ENCODE measurements around the gene HRAS. TPM values are rescaled to one million over a fixed set of nuclear protein-coding genes. Genes with fewer than 3 reads are reported as not detected.

HRAS gene
- total RNA-seq, 2 experiments from 2014 or later: 46.0 to 48.7 TPM

GRCh38 chr11:551131-551530 lies 15.8 kb upstream of the HRAS start:
- Mint-ChIP-seq H3K36me3 (no peaks in the 10 kb centered on the region), H3K27me3 (no peaks in the 10 kb centered on the region), H3K27ac (no peak overlapping the region), H3K4me3 (no peak overlapping the region), H3K9me3 (no peaks in the 10 kb centered on the region), H3K4me1 (no peaks in the 10 kb centered on the region)
- DNase-seq: no peak

GRCh38 chr11:550746-551085 lies 15.3 kb upstream of the HRAS start:
- DNase-seq: no peak
- Mint-ChIP-seq H3K4me1 (no peaks in the 10 kb centered on the region), H3K27ac (no peak overlapping the region), H3K36me3 (no peaks in the 10 kb centered on the region), H3K27me3 (no peaks in the 10 kb centered on the region), H3K4me3 (no peak overlapping the region), H3K9me3 (no peaks in the 10 kb centered on the region)

GRCh38 chr11:550021-550745 lies 14.8 kb upstream of the HRAS start:
- Mint-ChIP-seq H3K4me1 (no peaks in the 10 kb centered on the region), H3K27ac (no peak overlapping the region), H3K36me3 (no peaks in the 10 kb centered on the region), H3K27me3 (no peaks in the 10 kb centered on the region), H3K4me3 (no peak overlapping the region), H3K9me3 (no peaks in the 10 kb centered on the region)
- DNase-seq: no peak

DNA sequence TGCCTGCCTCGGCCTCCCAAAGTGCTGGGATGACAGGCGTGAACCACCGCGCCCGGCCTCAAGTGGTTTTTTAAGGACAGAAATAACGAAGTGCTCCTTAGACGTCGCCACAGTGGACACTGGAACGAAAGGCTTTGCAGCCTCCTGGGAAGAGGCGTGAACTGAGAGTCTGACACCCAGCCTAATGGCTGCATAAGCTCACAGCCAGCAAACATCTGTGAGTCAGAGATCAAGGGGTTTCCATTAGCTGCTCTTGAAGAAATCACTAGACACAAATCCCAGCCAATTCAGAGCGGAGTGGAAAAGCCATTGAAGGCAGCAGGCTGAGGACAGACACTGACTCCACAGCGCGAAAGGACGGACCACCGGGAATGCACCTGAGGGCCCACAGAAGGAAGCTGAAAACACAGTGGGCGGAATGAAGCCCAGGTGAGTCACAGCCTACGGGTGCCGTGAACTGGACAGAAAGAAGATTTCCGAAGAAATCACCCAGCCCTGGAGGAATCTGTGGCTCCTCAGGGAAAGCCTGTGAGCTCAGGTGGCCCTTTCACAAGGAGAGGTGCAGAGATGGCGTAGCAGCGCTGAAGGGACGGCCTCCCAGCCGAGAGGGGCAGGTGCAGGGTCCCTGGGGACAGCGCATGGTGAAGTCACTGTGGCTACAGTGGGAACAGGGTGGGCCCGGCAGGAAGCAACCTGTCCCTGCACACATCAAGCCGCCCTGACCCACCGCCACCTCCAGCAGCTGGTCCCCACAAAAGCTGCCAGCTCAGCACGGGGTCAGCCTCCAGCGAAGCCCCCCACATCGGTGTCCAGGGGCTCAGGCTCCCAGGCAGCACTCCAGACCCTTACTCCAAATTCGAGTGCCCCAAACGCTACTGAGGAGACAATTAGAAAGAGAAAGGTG lies 13.6 kb upstream of the HRAS start:
- no peaks in the 10 kb centered on the region for H3K36me3 Mint-ChIP-seq
- DNase-seq: no peak
- H3K9me3 Mint-ChIP-seq: no peaks in the 10 kb centered on the region
- H3K27ac Mint-ChIP-seq: no peak overlapping the region
- no peaks in the 10 kb centered on the region for H3K27me3 Mint-ChIP-seq
- H3K4me3 Mint-ChIP-seq: no peak overlapping the region
- no peaks in the 10 kb centered on the region for H3K4me1 Mint-ChIP-seq

- H3K4me1 Mint-ChIP-seq: no peaks in the 10 kb centered on the region
- no peak overlapping the region for H3K4me3 Mint-ChIP-seq
- H3K36me3 Mint-ChIP-seq: no peaks in the 10 kb centered on the region
- no peaks in the 10 kb centered on the region for H3K27me3 Mint-ChIP-seq
- no peak for DNase-seq
- no peaks in the 10 kb centered on the region for H3K9me3 Mint-ChIP-seq
- H3K27ac Mint-ChIP-seq: no peak overlapping the region
Observed at GRCh38 chr11:545171-545570, 9.8 kb upstream of the HRAS start.

DNA sequence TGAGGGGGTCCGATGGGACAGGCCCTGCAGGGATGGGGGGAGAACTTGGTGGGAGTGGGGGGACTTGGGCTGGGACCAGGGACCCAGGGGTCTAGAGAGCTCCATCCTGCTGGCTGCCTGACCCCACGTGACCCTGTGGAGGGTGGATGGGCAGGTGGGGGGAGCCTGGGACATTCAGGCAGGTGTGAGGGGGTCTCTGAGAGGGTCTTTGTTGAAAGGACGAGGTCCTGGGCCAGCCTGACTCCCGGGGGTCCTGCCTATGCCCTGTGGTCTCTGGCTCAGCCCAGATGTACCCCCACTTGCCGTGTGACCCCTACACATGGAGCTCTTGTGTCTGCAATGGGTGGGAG lies 9.4 kb upstream of the HRAS start:
- Mint-ChIP-seq H3K4me1 (no peaks in the 10 kb centered on the region), H3K27me3 (no peaks in the 10 kb centered on the region), H3K27ac (no peak overlapping the region)

DNA sequence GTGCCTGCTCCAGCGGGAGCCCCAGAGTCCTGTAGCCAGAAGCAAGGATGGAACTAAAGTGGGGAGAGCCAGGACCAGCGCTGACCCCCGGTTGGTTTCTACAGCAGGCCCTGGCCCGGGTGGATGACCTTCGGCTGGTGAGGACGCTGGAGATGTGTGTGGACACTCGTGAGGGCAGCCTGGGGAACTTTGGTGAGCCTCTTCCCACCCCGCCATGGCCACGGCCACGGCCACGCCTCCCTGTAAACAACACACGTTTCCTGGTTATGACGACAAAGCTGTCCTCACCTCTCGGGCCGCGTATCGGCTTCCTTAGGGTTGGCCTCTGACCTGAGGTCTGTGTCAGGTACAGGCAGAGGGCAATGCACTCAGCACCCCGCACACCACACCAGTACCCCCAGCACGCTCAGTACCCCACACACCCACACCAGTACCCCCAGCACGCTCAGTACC lies 6.1 kb upstream of the HRAS start:
- Mint-ChIP-seq H3K27ac (no peak overlapping the region), H3K4me1 (peaks cover 6% of the 10 kb centered on the region), H3K27me3 (no peaks in the 10 kb centered on the region), H3K9me3 (no peaks in the 10 kb centered on the region), H3K36me3 (no peaks in the 10 kb centered on the region), H3K4me3 (no peak overlapping the region)
- DNase-seq: no peak

More for the DNA sequence above, 9.4 kb upstream of the HRAS start:
- Mint-ChIP-seq H3K36me3 (no peaks in the 10 kb centered on the region), H3K9me3 (no peaks in the 10 kb centered on the region), H3K4me3 (no peak overlapping the region)
- DNase-seq: no peak

DNA sequence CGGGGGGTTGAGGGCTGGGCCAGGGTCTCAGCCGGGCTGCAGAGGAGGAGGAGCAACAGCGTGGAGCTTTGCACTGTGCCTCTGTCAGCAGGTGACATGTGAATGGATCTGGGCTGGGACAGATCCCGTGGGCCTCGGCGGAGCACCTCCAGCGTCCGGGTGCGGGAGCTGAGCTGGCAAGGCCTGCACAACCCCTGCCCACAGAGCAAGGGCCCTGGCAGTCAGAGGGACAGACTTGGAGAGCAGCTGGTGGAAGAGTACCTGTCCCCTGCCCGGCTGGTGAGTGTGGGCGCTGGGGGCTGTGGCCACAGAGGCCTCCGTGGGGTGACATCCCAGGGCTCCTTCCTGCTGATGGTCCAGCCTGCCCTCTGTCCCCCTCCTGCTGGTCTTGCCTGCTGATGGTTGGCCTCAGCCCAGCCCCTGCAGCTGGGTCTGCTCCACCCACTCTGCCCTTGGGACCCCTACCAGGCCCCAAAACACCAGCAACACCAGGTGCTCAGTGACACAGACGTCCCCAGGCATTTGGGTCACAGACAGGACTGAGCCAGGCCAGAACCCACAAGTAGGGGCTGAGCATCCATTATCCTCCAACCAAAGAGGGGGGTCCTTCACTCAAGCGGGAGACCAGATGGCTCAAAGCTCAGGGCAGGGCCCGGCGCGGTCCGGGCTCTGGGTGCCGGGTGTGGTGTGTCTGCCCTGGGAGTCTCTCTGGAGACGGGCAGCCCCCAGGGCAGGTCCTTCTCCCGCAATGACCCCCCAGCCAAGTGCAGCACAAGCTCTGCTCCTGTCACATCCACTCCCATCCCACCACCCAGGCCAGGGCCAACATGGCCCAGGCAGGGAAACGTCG lies 5.4 kb upstream of the HRAS start:
- no peak for DNase-seq
- peaks cover 10% of the 10 kb centered on the region for H3K4me1 Mint-ChIP-seq
- H3K4me3 Mint-ChIP-seq: no peak overlapping the region
- no peaks in the 10 kb centered on the region for H3K27me3 Mint-ChIP-seq
- H3K36me3 Mint-ChIP-seq: no peaks in the 10 kb centered on the region
- H3K27ac Mint-ChIP-seq: no peak overlapping the region
- no peaks in the 10 kb centered on the region for H3K9me3 Mint-ChIP-seq

- no peak overlapping the region for H3K27ac Mint-ChIP-seq
- H3K9me3 Mint-ChIP-seq: no peaks in the 10 kb centered on the region
- no peak overlapping the region for H3K4me3 Mint-ChIP-seq
- no peaks in the 10 kb centered on the region for H3K27me3 Mint-ChIP-seq
- no peaks in the 10 kb centered on the region for H3K36me3 Mint-ChIP-seq
- peaks cover 10% of the 10 kb centered on the region for H3K4me1 Mint-ChIP-seq
- DNase-seq: no peak
Observed at GRCh38 chr11:539971-540481, 4.7 kb upstream of the HRAS start.

DNA sequence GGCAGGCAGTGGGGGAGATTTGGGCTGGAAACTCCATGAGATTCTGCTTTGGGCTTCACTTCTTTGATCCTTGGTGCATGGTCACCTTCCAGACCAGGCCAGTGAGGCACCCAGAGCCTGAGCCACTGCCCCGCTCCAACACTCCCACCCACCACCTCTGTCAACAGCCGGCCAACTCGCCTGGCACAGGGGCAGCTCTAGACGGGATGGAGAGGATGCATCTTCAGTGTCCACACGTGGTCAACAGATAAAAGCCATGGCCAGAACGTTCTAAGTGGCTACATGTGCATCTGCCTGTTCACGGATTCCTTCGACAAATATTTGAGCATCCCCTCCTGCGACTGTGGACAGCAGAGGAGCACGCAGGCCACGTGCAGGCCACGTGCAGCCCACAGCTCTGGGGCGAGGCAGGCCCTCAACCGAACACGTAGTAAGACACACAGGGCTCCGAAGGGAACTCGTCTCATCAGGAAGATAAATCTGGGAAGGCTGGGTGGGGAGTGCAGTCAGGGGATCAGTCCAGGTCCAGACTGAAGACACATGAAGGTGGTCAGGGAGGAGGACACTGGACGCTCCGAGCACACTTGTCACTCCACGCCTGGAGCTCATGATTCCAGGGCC lies 3.2 kb upstream of the HRAS start:
- DNase-seq: no peak
- H3K36me3 Mint-ChIP-seq: no peaks in the 10 kb centered on the region
- no peaks in the 10 kb centered on the region for H3K27me3 Mint-ChIP-seq
- no peaks in the 10 kb centered on the region for H3K9me3 Mint-ChIP-seq
- H3K4me1 Mint-ChIP-seq: peaks cover 12% of the 10 kb centered on the region
- no peak overlapping the region for H3K4me3 Mint-ChIP-seq
- no peak overlapping the region for H3K27ac Mint-ChIP-seq

DNA sequence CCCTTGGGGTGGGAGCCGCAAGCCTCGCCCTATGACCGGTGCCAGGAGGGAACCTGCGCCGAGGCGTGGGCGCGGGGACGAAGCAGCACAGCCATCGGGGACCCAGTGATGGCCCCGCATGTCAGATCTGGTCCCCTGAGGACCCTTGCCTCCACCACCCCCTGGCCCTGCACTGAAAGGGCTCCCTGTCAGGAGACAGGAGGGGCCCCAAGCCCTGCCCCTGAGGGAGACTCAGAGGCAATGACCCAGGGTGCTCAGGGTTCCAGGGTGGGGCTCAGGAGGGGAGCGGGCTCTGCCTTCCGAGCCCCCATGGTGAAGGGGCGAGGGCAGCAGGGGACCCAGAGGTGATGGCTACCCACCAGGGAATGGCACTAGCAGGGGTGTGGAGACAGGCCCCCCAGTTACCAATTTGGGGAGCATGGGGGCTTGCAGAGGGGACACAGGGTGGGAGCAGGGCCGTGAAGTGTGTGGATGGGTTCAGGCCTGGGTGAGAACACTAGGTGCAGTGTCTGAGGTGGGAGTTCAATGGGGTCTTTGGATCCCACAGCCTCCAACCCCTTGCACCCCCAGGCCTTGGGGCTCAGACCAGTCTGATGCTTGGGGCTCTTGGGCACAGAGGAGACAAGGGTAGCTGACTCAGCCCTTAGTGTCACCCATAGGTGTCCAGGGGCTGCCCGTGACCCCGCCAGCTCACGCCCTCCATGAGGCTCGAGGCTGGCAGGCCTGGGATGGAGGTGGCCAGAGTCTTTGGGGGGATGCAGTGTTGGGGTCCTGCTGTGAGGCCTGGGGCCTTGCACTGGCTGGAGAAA lies 2.5 kb upstream of the HRAS start:
- Mint-ChIP-seq H3K4me1 (peaks cover 12% of the 10 kb centered on the region), H3K4me3 (peak overlapping the region; percentile 59), H3K9me3 (no peaks in the 10 kb centered on the region), H3K36me3 (no peaks in the 10 kb centered on the region), H3K27ac (peak overlapping the region; percentile 12), H3K27me3 (no peaks in the 10 kb centered on the region)
- no peak for DNase-seq

DNA sequence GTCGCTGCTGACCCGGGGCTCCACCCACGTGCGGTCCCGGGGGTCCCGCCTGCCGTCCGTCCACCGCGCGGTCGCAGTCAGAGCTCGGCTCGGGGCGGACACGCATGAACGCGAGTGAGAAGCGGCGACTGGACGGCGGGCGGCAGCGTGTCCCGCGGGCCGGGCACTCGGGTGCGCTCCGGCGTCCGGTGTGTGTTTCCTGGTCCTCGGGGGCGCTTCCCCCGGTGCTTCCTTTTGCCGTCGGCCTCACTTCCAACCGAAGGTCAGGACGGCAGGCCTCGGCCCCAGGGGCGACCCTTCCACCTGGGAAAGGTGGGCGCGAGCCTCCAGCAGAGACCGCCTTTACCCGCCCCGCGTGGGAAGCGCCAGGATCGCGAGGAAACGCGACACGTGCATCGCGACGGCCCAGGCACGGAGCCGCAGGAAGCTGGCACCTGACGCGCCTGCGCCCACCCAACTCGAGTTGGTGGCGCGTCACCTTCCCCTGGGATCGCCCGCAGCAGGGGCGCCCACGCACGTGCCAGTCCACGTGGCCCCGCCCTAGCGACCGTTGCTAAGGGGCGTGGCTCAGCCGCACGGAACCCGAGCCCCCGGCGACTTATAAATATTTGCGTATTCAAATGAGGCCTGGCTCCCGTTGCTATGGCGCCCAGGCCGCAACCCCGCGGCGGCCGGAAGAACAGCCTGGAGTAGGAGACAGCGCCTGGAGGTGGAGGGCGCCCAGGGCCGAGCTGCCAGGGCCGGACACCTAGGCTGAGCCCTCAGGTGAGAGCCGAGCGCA lies 1.7 kb upstream of the HRAS start, which contains the start of gene LRRC56:
TSS of gene LRRC56 (plus strand) at position 687 of the 781 bp plus-strand sequence. CDS start 3,158 bp downstream, outside the sequence.
- peak within 1 kb of the TSS; percentile 91 for H3K27ac Mint-ChIP-seq
- peak; percentile 92 for DNase-seq
- H3K4me1 Mint-ChIP-seq: peaks cover 12% of the 10 kb centered on the region
- no peaks in the 10 kb centered on the region for H3K27me3 Mint-ChIP-seq
- H3K4me3 Mint-ChIP-seq: peak within 1 kb of the TSS; percentile 87
- peaks cover 2% of the 10 kb centered on the region for H3K36me3 Mint-ChIP-seq
- no peaks in the 10 kb centered on the region for H3K9me3 Mint-ChIP-seq

DNA sequence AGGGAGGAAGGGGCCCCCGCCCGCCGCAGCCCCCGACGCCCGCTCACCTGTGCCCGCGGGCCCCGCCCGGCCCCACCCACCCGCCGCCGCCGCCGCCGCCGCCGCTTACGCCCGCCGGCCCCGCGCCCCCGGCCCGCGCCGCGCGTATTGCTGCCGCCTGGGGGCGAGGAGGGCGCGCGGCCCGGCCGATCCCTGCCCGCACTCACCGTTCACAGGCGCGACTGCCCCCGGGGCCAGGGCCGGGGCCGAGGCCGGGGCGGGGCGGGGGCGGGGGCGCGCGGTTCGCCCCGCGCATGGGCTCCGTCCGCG lies 212 bp downstream of the HRAS start:
- H3K36me3 Mint-ChIP-seq: peaks cover 2% of the 10 kb centered on the region
- H3K4me1 Mint-ChIP-seq: peaks cover 12% of the 10 kb centered on the region
- no peak overlapping the region for H3K27ac Mint-ChIP-seq
- H3K27me3 Mint-ChIP-seq: no peaks in the 10 kb centered on the region
- DNase-seq: no peak
- no peaks in the 10 kb centered on the region for H3K9me3 Mint-ChIP-seq
- peak overlapping the region; percentile 32 for H3K4me3 Mint-ChIP-seq

All from activated naive CD8-positive, alpha-beta T cell treated with anti-CD3 and anti-CD28 coated beads for 36 hours (primary cell).